Spleen (tissue), 11 donors: ENCODE data around the gene CLK1. TPM values are rescaled to one million over a fixed set of nuclear protein-coding genes. Genes with fewer than 3 reads are reported as not detected.

Experiments used
- DNase-seq: peaks from one replicate; pipeline ENCODE4 v3.0.0-alpha.2; 2020
- H3K27ac ChIP-seq, 8 donors: fragments of 200-600 bp; sonication (generic) in 7 of 8; 1 replicate in 4 of 8; 2 replicates in 4 of 8; pipeline versions ENCODE4 v1.5.0 to v1.8.0; 2016 to 2021; ENCODE audit warnings: inconsistent platforms in 4 of 8, mild to moderate bottlenecking in 4 of 8, moderate library complexity in 1 of 8
- H3K27me3 ChIP-seq, 7 donors: fragments of 200-600 bp; sonication (generic) in 6 of 7; replicated peaks in 1 of 7; 1 replicate in 4 of 7; 2 replicates in 3 of 7; pipeline versions ENCODE4 v1.5.0 to v1.8.0; 2016 to 2021; ENCODE audit warnings: inconsistent platforms in 3 of 7, mild to moderate bottlenecking in 1 of 7
- H3K36me3 ChIP-seq, 6 donors: fragments of 200-600 bp; sonication (generic) in 5 of 6; 1 replicate in 4 of 6; 2 replicates in 2 of 6; pipeline versions ENCODE4 v1.5.0 to v1.8.0; 2016 to 2021; ENCODE audit warnings: inconsistent platforms in 2 of 6
- H3K4me1 ChIP-seq, 6 donors: fragments of 200-600 bp; sonication (generic) in 5 of 6; 1 replicate in 3 of 6; 2 replicates in 3 of 6; pipeline versions ENCODE4 v1.5.0 to v1.8.0; 2016 to 2021; ENCODE audit warnings: inconsistent platforms in 3 of 6
- H3K4me3 ChIP-seq, 8 donors: fragments of 200-600 bp; sonication (generic) in 7 of 8; 1 replicate in 4 of 8; 2 replicates in 4 of 8; pipeline versions ENCODE4 v1.5.0 to v1.8.0; 2016 to 2021; ENCODE audit warnings: inconsistent platforms in 4 of 8, mild to moderate bottlenecking in 4 of 8, moderate library complexity in 2 of 8
- H3K9me3 ChIP-seq, 8 donors: fragments of 200-600 bp; sonication (generic) in 7 of 8; 1 replicate in 4 of 8; 2 replicates in 4 of 8; pipeline versions ENCODE4 v1.5.0 to v1.8.0; 2016 to 2021; ENCODE audit warnings: inconsistent platforms in 4 of 8
- POLR2A ChIP-seq, 3 donors: fragments of 450-650 bp; IDR thresholded peaks; one replicate each; pipeline ENCODE4 v1.5.1; 2017; ENCODE audit warnings: antibody characterized with exemption in 3 of 3, mild to moderate bottlenecking in 1 of 3
- POLR2AphosphoS5 ChIP-seq, 3 donors: sonication (generic); formaldehyde crosslinking; IDR thresholded peaks; one replicate each; pipeline ENCODE4 v1.5.1; 2017; ENCODE audit warnings: antibody characterized with exemption in 3 of 3
- WGBS, 5 donors: extraction: QIAGEN DNeasy Blood & Tissue Kit in 3 of 5; methylation state at CpG; one replicate each; pipeline versions ENCODE4 v1.1.5 to v1.1.7; 2013 to 2018; 5-methylcytosine and 5-hydroxymethylcytosine counted together
- intact Hi-C: fragments of 100-400 bp; cut with DNase I; formaldehyde crosslinking; loops from one replicate; pipeline ENCODE4 v1.15.0; 2023; ENCODE audit warnings: low total_unique reads
- polyA plus RNA-seq, 3 donors: library from polyadenylated mRNA; stranded (reverse); fragments of 200-250 nt; gene quantifications; one replicate each; pipeline ENCODE4 v1.2.1, GENCODE V29; 2013
- total RNA-seq, 7 donors: library from RNA; depleted of rRNA in 3 of 7; stranded (reverse); fragments of >200 nt in 3 of 7; fragmentation: NEBNext Ultra II Directional in 4 of 7; extraction: Animal tissue kit (Norgen Biotek cat#: 25700) in 4 of 7; gene quantifications; one replicate each; pipeline versions ENCODE4 v1.1.0 to v1.2.1, GENCODE V29; 2016 to 2021
- TF ChIP-seq, protein P1 (sequence below), 11 experiments: fragments of 200-600 bp in 7 of 11; fragments of 450-650 bp in 4 of 11; sonication (generic) in 4 of 11; IDR thresholded peaks in 8 of 11; conservative IDR thresholded peaks in 3 of 11; 1 replicate in 7 of 11; 2 replicates in 4 of 11; pipeline versions ENCODE4 v1.4.0 to v1.8.0; 2016 to 2021; ENCODE audit warnings: antibody characterized with exemption in 11 of 11, inconsistent platforms in 4 of 11, mild to moderate bottlenecking in 1 of 11
- donor health status: healthy with polysubstance abuse.
- donor health status: DM: no; HTN: no; CAD: no; lungs with moderate emphysema.
- donor health status: DM: no; HTN: no; CAD: no.
- donor health status: Bipolar disorder and iron deficiency.
- donor health status: healthy.
- donor health status: DM: no; HTN: no; CAD: no.
- donor health status: DM: yes; HTN: yes; CAD: no.

The CLK1 gene
- total and polyA plus RNA-seq, 10 donors: 161 to 737 (median 217) TPM

DNA sequence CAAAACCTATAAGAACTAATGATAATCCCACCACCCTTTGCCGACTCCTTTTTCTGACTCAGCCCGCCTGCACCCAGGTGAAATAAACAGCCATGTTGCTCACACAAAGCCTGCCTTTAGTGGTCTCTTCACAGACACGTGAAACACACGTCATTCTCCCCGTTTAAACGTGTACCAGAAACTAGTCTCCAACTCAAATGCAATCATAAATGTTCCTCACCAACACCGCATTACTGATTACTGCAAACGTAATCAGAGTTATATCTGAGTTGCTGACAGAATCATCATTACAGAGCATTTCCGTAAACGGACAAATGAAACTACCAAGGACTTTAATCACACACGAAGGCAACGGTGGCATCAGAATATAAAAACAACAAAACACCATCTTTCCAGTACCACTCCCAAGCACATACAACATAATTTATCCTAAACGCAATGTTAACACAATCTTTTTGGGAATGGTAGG, 1.9 kb downstream of the CLK1 start:
- Histone ChIP-seq H3K4me1 (peaks cover 34 to 77% (median 60%) of the 10 kb centered on the region in 6 donors), H3K4me3 (peak overlapping the region; percentile 60 to 93 (median 76)), H3K36me3 (peaks cover 4 to 41% (median 26%) of the 10 kb centered on the region in 6 donors), H3K27ac (peak overlapping the region; percentile 99 to 100 (median 100)), H3K9me3 (no peaks in the 10 kb centered on the region), H3K27me3 (no peaks in the 10 kb centered on the region)
- WGBS, 5 donors: 0 to 1% (median 1%) methylated on average over 13 of the region's 13 CpGs
- TF ChIP-seq POLR2AphosphoS5 (IDR thresholded peaks at IDR 0.05): peak in 1 of 3 donors; percentile 69
- TF ChIP-seq, protein P1, sequence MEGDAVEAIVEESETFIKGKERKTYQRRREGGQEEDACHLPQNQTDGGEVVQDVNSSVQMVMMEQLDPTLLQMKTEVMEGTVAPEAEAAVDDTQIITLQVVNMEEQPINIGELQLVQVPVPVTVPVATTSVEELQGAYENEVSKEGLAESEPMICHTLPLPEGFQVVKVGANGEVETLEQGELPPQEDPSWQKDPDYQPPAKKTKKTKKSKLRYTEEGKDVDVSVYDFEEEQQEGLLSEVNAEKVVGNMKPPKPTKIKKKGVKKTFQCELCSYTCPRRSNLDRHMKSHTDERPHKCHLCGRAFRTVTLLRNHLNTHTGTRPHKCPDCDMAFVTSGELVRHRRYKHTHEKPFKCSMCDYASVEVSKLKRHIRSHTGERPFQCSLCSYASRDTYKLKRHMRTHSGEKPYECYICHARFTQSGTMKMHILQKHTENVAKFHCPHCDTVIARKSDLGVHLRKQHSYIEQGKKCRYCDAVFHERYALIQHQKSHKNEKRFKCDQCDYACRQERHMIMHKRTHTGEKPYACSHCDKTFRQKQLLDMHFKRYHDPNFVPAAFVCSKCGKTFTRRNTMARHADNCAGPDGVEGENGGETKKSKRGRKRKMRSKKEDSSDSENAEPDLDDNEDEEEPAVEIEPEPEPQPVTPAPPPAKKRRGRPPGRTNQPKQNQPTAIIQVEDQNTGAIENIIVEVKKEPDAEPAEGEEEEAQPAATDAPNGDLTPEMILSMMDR (IDR thresholded peaks at IDR 0.05 in 8 of 11, conservative IDR thresholded peaks at IDR 0.05 in 3 of 11): no peak
- peak in 2 of 3 donors; percentile 24 to 52 for TF ChIP-seq POLR2A (IDR thresholded peaks at IDR 0.05)
- DNase-seq: no peak
- intact Hi-C loops: no loop called here

DNA sequence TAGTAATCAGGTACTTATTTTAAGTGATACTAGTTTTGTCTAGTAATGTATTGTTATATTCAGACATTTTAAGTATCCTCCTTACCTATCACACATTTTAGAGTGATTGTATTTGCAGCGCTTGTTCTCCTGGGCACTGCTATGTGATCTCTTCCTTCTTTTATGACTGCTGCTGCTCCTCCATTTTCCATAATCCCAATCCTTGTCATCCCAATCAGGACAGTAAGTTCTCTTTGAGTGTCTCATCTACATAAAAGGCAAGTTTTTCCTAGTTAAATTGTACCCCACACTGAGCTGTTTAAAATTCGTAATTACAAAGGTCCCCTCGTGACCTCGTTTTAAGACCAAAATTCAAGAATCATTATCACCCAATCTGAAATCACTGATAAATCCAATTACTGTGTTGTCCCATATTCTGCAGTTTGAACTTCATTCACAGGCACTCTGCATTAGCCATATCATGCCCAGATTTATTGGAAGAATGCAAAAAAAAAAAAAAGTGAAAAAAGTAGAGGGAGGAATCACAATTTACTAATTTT, 2.8 kb downstream of the CLK1 start:
- H3K4me3 ChIP-seq: peak overlapping the region; percentile 60 to 93 (median 76)
- TF ChIP-seq, protein P1 (IDR thresholded peaks at IDR 0.05 in 8 of 11, conservative IDR thresholded peaks at IDR 0.05 in 3 of 11): no peak
- TF ChIP-seq POLR2AphosphoS5 (IDR thresholded peaks at IDR 0.05) (no peak), POLR2A (IDR thresholded peaks at IDR 0.05) (no peak)
- H3K4me1 ChIP-seq: peaks cover 34 to 78% (median 62%) of the 10 kb centered on the region in 6 donors
- H3K36me3 ChIP-seq: peaks cover 4 to 50% (median 34%) of the 10 kb centered on the region in 6 donors
- no peaks in the 10 kb centered on the region for H3K27me3 ChIP-seq
- DNase-seq: no peak
- H3K9me3 ChIP-seq: no peaks in the 10 kb centered on the region
- intact Hi-C loops: no loop called here
- peak overlapping the region in 7 of 8 donors; percentile 99 to 100 (median 100) for H3K27ac ChIP-seq
- 7 to 9% (median 9%) methylated on average over 4 of the region's 4 CpGs for WGBS, 5 donors

DNA sequence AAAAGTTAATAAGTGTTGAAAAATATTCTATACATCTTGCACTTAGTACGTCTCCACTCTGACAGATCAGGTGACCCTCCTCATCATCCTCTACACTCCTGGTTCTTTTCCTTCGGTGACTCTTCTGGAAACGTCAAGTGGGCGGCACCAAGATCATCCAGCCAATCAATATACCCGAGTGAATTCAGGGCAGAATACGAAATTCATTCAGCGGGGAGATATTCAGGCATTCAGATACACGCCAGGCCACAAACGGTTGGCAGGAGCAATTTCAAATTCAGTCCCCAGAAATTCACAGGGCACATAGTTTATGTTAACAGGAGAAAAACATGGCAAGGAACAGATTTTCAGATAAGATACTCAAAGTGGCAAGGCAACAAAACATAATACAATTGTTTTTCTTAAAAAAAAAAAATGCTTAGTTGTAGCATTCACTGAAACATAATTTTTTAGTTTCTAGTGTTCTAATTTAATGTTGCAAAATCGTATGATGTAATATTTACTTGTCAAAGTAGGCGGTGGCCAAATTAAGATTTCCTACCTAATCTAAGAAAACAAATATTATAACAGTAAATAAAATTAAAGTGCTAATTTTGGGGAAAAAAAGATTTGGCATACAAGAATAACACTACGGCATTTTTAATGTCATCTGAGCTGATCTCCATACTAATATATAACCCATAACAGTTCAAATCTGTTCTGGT, 4.2 kb downstream of the CLK1 start:
- intact Hi-C loops: no loop called here
- H3K9me3 ChIP-seq: no peaks in the 10 kb centered on the region
- H3K27ac ChIP-seq: peak overlapping the region in 6 of 8 donors; percentile 19 to 100 (median 100)
- H3K4me1 ChIP-seq: peaks cover 33 to 78% (median 61%) of the 10 kb centered on the region in 6 donors
- H3K4me3 ChIP-seq: peak overlapping the region in 7 of 8 donors; percentile 12 to 84 (median 68)
- no peaks in the 10 kb centered on the region for H3K27me3 ChIP-seq
- DNase-seq: no peak
- peaks cover 7 to 65% (median 49%) of the 10 kb centered on the region in 6 donors for H3K36me3 ChIP-seq
- 42 to 53% (median 48%) methylated on average over 12 of the region's 12 CpGs for WGBS, 5 donors
- TF ChIP-seq POLR2A (IDR thresholded peaks at IDR 0.05) (no peak), POLR2AphosphoS5 (IDR thresholded peaks at IDR 0.05) (peak in 1 of 3 donors; percentile 12)
- TF ChIP-seq, protein P1 (IDR thresholded peaks at IDR 0.05 in 8 of 11, conservative IDR thresholded peaks at IDR 0.05 in 3 of 11): no peak

DNA sequence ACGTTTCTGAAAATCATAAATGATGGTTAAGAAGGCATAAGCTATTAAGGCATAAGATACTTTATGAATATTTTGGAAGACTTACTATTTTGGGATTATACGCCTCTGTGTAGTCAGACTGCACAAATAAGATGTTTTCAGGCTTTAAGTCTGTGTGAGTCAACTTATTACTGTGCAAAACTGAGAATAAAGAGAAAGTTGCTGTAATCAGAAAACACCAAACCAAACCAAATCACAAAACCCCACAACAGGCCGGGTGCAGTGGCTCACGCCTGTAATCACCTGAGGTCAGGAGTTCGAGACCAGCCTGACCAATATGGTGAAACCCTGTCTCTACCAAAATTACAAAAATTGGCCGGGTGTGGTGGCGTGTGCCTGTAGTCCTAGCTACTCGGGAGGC, 7.7 kb downstream of the CLK1 start:
- H3K9me3 ChIP-seq: no peaks in the 10 kb centered on the region
- peak in 2 of 3 donors; percentile 28 to 44 for TF ChIP-seq POLR2AphosphoS5 (IDR thresholded peaks at IDR 0.05)
- TF ChIP-seq, protein P1 (IDR thresholded peaks at IDR 0.05 in 8 of 11, conservative IDR thresholded peaks at IDR 0.05 in 3 of 11): no peak
- no peak for DNase-seq
- no peak overlapping the region for H3K27ac ChIP-seq
- peaks cover 12 to 99% (median 83%) of the 10 kb centered on the region in 6 donors for H3K36me3 ChIP-seq
- peaks cover 31 to 75% (median 54%) of the 10 kb centered on the region in 6 donors for H3K4me1 ChIP-seq
- no peak overlapping the region for H3K4me3 ChIP-seq
- H3K27me3 ChIP-seq: no peaks in the 10 kb centered on the region
- WGBS, 5 donors: 81 to 88% (median 88%) methylated on average over 8 of the region's 8 CpGs
- intact Hi-C loops: no loop called here
